HEK293 (cell line): Measurements from ENCODE around the gene BTC.

Experiments used
- CTCF ChIA-PET: fragments of 350-600 bp; formaldehyde crosslinking; extraction: SDS; loops from one replicate; lab custom pipeline; 2021; ENCODE audit warnings: antibody characterized with exemption; lab: Yijun Ruan, JAX
- POLR2A ChIA-PET: fragments of 300-600 bp; formaldehyde crosslinking; extraction: SDS; loops from one replicate; lab custom pipeline; 2020; ENCODE audit warnings: antibody characterized with exemption, inconsistent platforms; lab: Yijun Ruan, JAX
- H3K27ac ChIP-seq: fragments of 200-500 bp; sonication (Bioruptor generic); 2 replicates; pipeline ENCODE4 v1.5.1; 2014; ENCODE audit warnings: low read depth, low read length, control low read depth, inconsistent platforms; ENCODE audit errors: extremely low read depth
- H3K36me3 ChIP-seq, 2 experiments: fragments of 200-500 bp in 1 of 2; sonication (Bioruptor generic) in 1 of 2; 1 replicate in 1 of 2; 2 replicates in 1 of 2; pipeline ENCODE4 v1.5.1; 2014 to 2017; ENCODE audit warnings: inconsistent platforms in 2 of 2, low read length in 2 of 2; ENCODE audit not compliant: control insufficient read depth in 2 of 2, insufficient read depth in 1 of 2
- H3K4me1 ChIP-seq: fragments of 200-500 bp; sonication (Bioruptor generic); 2 replicates; pipeline ENCODE4 v1.5.1; 2014; ENCODE audit warnings: mild to moderate bottlenecking, low read length, inconsistent platforms; ENCODE audit not compliant: control insufficient read depth, insufficient read depth
- H3K4me3 ChIP-seq: 2 replicates; pipeline ENCODE4 v1.5.1; 2011; ENCODE audit warnings: low read depth, mild to moderate bottlenecking, control low read depth, low read length, moderate library complexity
- H3K9me3 ChIP-seq: fragments of 200-500 bp; sonication (Bioruptor generic); 2 replicates; pipeline ENCODE4 v1.5.1; 2014; ENCODE audit warnings: low read depth, low read length, inconsistent platforms; ENCODE audit not compliant: control insufficient read depth, insufficient read depth
- GLI2 ChIP-seq: fragments of 450-650 bp; formaldehyde crosslinking; IDR thresholded peaks from 2 replicates; pipeline ENCODE4; 2017; ENCODE audit warnings: missing biosample characterization, missing genetic modification characterization, low read depth, borderline replicate concordance
- GLIS2 ChIP-seq: fragments of 450-650 bp; formaldehyde crosslinking; IDR thresholded peaks from 2 replicates; pipeline ENCODE4 v1.5.1; 2016; ENCODE audit warnings: missing biosample characterization, missing genetic modification characterization
- PRDM1 ChIP-seq: fragments of 450-650 bp; formaldehyde crosslinking; IDR thresholded peaks from 2 replicates; pipeline ENCODE4; 2016; ENCODE audit warnings: missing biosample characterization, missing genetic modification characterization
- REPIN1 ChIP-seq: fragments of 450-650 bp; formaldehyde crosslinking; IDR thresholded peaks from 2 replicates; pipeline ENCODE4 v1.5.1; 2017; ENCODE audit warnings: missing biosample characterization, missing genetic modification characterization, low read depth
- ZNF16 ChIP-seq: fragments of 450-650 bp; formaldehyde crosslinking; IDR thresholded peaks from 2 replicates; pipeline ENCODE4 v1.5.1; 2016; ENCODE audit warnings: low read depth, missing biosample characterization, missing genetic modification characterization
- ZNF184 ChIP-seq: fragments of 450-650 bp; IDR thresholded peaks from 2 replicates; pipeline ENCODE4 v1.5.1; 2018; ENCODE audit warnings: missing biosample characterization, mild to moderate bottlenecking, missing genetic modification characterization
- ZNF211 ChIP-seq: fragments of 450-650 bp; formaldehyde crosslinking; IDR thresholded peaks from 2 replicates; pipeline ENCODE4 v1.5.1; 2016; ENCODE audit warnings: low read depth, missing biosample characterization, missing genetic modification characterization
- ZNF221 ChIP-seq: fragments of 450-650 bp; formaldehyde crosslinking; IDR thresholded peaks from 2 replicates; pipeline ENCODE4 v1.5.1; 2017; ENCODE audit warnings: missing biosample characterization, missing genetic modification characterization, borderline replicate concordance
- ZNF292 ChIP-seq: fragments of 450-650 bp; formaldehyde crosslinking; IDR thresholded peaks from 2 replicates; pipeline ENCODE4 v1.5.1; 2016; ENCODE audit warnings: low read depth, missing biosample characterization, missing genetic modification characterization, borderline replicate concordance
- ZNF423 ChIP-seq: fragments of 450-650 bp; formaldehyde crosslinking; IDR thresholded peaks from 2 replicates; pipeline ENCODE4 v1.5.1; 2016; ENCODE audit warnings: missing biosample characterization, missing genetic modification characterization
- ZNF501 ChIP-seq: fragments of 450-650 bp; formaldehyde crosslinking; IDR thresholded peaks from 2 replicates; pipeline ENCODE4 v1.5.1; 2016; ENCODE audit warnings: missing biosample characterization, missing genetic modification characterization
- ZNF510 ChIP-seq: fragments of 450-650 bp; formaldehyde crosslinking; IDR thresholded peaks from 2 replicates; pipeline ENCODE4 v1.5.1; 2018; ENCODE audit warnings: mild to moderate bottlenecking, missing genetic modification characterization, missing biosample characterization; ENCODE audit not compliant: insufficient replicate concordance
- ZNF530 ChIP-seq: fragments of 450-650 bp; formaldehyde crosslinking; IDR thresholded peaks from 2 replicates; pipeline ENCODE4 v1.5.1; 2016; ENCODE audit warnings: low read depth, missing biosample characterization, missing genetic modification characterization
- ZNF561 ChIP-seq: fragments of 450-650 bp; IDR thresholded peaks from 2 replicates; pipeline ENCODE4 v1.5.1; 2018; ENCODE audit warnings: missing biosample characterization, missing genetic modification characterization, borderline replicate concordance
- ZNF707 ChIP-seq: fragments of 450-650 bp; formaldehyde crosslinking; IDR thresholded peaks from 2 replicates; pipeline ENCODE4 v1.5.1; 2016; ENCODE audit warnings: missing biosample characterization, missing genetic modification characterization
- ZNF76 ChIP-seq: fragments of 450-650 bp; formaldehyde crosslinking; IDR thresholded peaks from 2 replicates; pipeline ENCODE4; 2016; ENCODE audit warnings: low read depth, missing biosample characterization, missing genetic modification characterization, borderline replicate concordance
- ZNF777 ChIP-seq: fragments of 450-650 bp; formaldehyde crosslinking; IDR thresholded peaks from 2 replicates; pipeline ENCODE4 v1.5.1; 2017; ENCODE audit warnings: missing biosample characterization, missing genetic modification characterization, borderline replicate concordance
- TF ChIP-seq, protein P1 (sequence below): fragments of 450-650 bp; formaldehyde crosslinking; IDR thresholded peaks from 2 replicates; pipeline ENCODE4 v1.5.1; 2016; ENCODE audit warnings: missing biosample characterization, missing genetic modification characterization, borderline replicate concordance
- TF ChIP-seq, protein P2 (sequence below): fragments of 450-650 bp; formaldehyde crosslinking; IDR thresholded peaks from 2 replicates; pipeline ENCODE4 v1.5.1; 2017; ENCODE audit warnings: missing biosample characterization, missing genetic modification characterization
- TF ChIP-seq, protein P3 (sequence below): fragments of 450-650 bp; formaldehyde crosslinking; IDR thresholded peaks from 2 replicates; pipeline ENCODE4 v1.5.1; 2016; ENCODE audit warnings: missing biosample characterization, missing genetic modification characterization
- TF ChIP-seq, protein P4 (sequence below): fragments of 450-650 bp; formaldehyde crosslinking; IDR thresholded peaks from 2 replicates; pipeline ENCODE4 v1.5.1; 2017; ENCODE audit warnings: missing biosample characterization, missing genetic modification characterization

BTC gene

DNA sequence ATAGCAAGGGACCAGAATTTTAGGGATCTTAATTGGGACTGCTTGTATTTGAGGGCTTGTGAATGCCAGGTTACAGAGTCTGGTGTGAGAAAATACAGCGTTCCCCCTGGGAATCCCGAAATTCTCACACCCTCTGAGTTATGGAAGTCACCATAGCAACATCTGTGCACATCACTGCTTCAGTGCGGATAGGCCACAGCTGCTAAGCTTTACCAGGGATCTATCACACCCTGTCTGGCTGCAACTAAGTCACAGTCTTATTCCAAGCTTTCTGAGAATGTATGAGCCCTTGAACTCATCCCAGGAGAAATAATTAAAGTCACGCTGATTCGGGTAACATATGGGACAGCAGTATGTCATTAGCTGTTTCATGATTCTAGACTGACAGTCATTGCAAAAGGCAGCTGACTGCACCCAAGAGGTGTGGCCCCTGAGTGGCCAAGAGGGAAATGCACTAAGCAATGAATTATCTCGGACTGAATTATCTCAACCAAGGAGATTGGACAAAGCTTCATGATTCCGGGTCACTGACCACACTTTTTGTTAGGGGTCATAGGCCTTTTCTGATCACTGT, 46.7 kb upstream of the BTC start:
- H3K36me3 ChIP-seq = no peaks in the 10 kb centered on the region
- no peak overlapping the region for H3K27ac ChIP-seq
- ChIA-PET CTCF (no interaction called here), POLR2A (no interaction called here)
- H3K4me1 ChIP-seq = no peaks in the 10 kb centered on the region
- no peak for TF ChIP-seq ZNF561 (tag by site-specific recombination)
- no peak for TF ChIP-seq ZNF221
- TF ChIP-seq, protein P1, sequence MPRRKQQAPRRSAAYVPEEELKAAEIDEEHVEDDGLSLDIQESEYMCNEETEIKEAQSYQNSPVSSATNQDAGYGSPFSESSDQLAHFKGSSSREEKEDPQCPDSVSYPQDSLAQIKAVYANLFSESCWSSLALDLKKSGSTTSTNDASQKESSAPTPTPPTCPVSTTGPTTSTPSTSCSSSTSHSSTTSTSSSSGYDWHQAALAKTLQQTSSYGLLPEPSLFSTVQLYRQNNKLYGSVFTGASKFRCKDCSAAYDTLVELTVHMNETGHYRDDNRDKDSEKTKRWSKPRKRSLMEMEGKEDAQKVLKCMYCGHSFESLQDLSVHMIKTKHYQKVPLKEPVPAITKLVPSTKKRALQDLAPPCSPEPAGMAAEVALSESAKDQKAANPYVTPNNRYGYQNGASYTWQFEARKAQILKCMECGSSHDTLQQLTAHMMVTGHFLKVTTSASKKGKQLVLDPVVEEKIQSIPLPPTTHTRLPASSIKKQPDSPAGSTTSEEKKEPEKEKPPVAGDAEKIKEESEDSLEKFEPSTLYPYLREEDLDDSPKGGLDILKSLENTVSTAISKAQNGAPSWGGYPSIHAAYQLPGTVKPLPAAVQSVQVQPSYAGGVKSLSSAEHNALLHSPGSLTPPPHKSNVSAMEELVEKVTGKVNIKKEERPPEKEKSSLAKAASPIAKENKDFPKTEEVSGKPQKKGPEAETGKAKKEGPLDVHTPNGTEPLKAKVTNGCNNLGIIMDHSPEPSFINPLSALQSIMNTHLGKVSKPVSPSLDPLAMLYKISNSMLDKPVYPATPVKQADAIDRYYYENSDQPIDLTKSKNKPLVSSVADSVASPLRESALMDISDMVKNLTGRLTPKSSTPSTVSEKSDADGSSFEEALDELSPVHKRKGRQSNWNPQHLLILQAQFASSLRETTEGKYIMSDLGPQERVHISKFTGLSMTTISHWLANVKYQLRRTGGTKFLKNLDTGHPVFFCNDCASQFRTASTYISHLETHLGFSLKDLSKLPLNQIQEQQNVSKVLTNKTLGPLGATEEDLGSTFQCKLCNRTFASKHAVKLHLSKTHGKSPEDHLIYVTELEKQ (tag by site-specific recombination) = no peak
- no peak for TF ChIP-seq ZNF76
- no peak overlapping the region for H3K4me3 ChIP-seq
- no peaks in the 10 kb centered on the region for H3K9me3 ChIP-seq

DNA sequence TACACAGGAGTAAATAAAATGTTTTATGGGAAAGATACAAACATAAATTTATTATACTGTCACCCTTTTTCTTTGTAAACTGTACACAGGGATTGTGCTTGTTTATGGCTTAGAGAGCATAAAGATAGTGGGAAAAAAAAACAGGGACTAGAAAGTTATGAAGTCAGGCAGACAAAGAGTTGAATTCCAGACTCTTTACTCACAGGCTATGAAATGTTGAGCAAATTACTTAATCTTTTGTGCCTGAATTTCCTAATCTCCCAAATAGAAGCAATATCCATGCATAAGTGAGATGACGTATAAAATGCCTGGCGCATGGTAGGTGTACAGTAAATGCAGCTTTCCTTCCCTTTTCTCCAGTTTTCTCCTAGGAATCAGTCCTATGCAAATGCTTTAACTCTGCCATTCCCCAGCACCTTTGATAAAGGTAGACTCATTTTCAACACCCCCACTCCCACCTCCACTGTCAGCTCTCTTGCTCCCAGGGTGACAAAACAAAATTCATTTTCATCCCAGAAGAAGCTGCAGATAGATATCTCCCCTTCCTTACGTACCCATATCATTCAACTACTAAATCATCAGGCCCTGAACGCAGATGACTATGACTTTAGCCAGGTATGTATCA, 44.5 kb upstream of the BTC start:
- H3K9me3 ChIP-seq = no peaks in the 10 kb centered on the region
- TF ChIP-seq, protein P2, sequence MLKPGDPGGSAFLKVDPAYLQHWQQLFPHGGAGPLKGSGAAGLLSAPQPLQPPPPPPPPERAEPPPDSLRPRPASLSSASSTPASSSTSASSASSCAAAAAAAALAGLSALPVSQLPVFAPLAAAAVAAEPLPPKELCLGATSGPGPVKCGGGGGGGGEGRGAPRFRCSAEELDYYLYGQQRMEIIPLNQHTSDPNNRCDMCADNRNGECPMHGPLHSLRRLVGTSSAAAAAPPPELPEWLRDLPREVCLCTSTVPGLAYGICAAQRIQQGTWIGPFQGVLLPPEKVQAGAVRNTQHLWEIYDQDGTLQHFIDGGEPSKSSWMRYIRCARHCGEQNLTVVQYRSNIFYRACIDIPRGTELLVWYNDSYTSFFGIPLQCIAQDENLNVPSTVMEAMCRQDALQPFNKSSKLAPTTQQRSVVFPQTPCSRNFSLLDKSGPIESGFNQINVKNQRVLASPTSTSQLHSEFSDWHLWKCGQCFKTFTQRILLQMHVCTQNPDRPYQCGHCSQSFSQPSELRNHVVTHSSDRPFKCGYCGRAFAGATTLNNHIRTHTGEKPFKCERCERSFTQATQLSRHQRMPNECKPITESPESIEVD (tag by site-specific recombination) = no peak
- TF ChIP-seq ZNF777 (no peak), ZNF530 (tag by site-specific recombination) (no peak), ZNF510 (tag by site-specific recombination) (no peak), ZNF184 (tag by site-specific recombination) (no peak), PRDM1 (0 out of 2 replicates have a peak, but pooled peaks have one; percentile 10), ZNF707 (tag by site-specific recombination) (no peak), ZNF292 (tag by site-specific recombination) (no peak), REPIN1 (tag by site-specific recombination) (no peak)
- H3K4me3 ChIP-seq = no peak overlapping the region
- no peaks in the 10 kb centered on the region for H3K4me1 ChIP-seq
- ChIA-PET CTCF (interaction anchor here (0.6 to 1.3 kb wide), 2 partner anchors 117 to 168 kb away, joined by 3 read pairs; no protein-coding TSS in a partner anchor), POLR2A (no interaction called here)
- H3K36me3 ChIP-seq = no peaks in the 10 kb centered on the region
- H3K27ac ChIP-seq = no peak overlapping the region

DNA sequence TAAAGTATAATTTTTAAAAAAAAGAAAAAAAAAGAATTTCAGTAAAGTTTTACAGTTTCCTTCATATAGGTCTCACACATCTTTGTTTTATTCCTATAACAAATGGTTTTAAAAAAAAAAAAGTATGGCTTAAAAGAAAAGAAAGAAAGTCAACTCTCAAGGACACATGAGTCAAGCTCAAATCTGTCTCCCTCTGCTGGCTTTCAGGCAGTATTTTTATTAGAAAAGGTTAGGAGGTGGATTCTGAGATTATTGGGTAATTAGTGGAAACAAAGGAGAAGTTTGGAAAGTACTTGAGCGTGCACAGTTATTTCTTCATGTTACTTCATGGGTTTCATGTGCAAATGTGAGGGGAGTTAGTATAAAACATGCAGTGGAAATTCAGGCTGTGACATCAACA, 36.6 kb upstream of the BTC start:
- Histone ChIP-seq H3K27ac (no peak overlapping the region), H3K9me3 (no peaks in the 10 kb centered on the region), H3K36me3 (no peaks in the 10 kb centered on the region), H3K4me3 (no peak overlapping the region), H3K4me1 (no peaks in the 10 kb centered on the region)
- CTCF ChIA-PET = interaction anchor here (0.6 to 1.1 kb wide), 2 partner anchors 20 to 329 kb away, joined by 3 read pairs; no protein-coding TSS in a partner anchor
- POLR2A ChIA-PET = no interaction called here
- TF ChIP-seq, protein P3, sequence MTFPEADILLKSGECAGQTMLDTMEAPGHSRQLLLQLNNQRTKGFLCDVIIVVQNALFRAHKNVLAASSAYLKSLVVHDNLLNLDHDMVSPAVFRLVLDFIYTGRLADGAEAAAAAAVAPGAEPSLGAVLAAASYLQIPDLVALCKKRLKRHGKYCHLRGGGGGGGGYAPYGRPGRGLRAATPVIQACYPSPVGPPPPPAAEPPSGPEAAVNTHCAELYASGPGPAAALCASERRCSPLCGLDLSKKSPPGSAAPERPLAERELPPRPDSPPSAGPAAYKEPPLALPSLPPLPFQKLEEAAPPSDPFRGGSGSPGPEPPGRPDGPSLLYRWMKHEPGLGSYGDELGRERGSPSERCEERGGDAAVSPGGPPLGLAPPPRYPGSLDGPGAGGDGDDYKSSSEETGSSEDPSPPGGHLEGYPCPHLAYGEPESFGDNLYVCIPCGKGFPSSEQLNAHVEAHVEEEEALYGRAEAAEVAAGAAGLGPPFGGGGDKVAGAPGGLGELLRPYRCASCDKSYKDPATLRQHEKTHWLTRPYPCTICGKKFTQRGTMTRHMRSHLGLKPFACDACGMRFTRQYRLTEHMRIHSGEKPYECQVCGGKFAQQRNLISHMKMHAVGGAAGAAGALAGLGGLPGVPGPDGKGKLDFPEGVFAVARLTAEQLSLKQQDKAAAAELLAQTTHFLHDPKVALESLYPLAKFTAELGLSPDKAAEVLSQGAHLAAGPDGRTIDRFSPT = no peak
- TF ChIP-seq ZNF501 (tag by site-specific recombination) = no peak
- TF ChIP-seq ZNF777 = no peak
- TF ChIP-seq ZNF211 (tag by site-specific recombination) = no peak
- no peak for TF ChIP-seq ZNF16 (tag by site-specific recombination)
- TF ChIP-seq GLIS2 (tag by site-specific recombination) = no peak
- no peak for TF ChIP-seq GLI2 (tag by site-specific recombination)
- TF ChIP-seq ZNF423 (tag by site-specific recombination) = no peak
- TF ChIP-seq, protein P4, sequence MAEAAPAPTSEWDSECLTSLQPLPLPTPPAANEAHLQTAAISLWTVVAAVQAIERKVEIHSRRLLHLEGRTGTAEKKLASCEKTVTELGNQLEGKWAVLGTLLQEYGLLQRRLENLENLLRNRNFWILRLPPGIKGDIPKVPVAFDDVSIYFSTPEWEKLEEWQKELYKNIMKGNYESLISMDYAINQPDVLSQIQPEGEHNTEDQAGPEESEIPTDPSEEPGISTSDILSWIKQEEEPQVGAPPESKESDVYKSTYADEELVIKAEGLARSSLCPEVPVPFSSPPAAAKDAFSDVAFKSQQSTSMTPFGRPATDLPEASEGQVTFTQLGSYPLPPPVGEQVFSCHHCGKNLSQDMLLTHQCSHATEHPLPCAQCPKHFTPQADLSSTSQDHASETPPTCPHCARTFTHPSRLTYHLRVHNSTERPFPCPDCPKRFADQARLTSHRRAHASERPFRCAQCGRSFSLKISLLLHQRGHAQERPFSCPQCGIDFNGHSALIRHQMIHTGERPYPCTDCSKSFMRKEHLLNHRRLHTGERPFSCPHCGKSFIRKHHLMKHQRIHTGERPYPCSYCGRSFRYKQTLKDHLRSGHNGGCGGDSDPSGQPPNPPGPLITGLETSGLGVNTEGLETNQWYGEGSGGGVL (tag by site-specific recombination) = no peak
